Testis (tissue), 2 donors: ENCODE measurements around the gene SDE2.

Experiments used
- POLR2A ChIP-seq: fragments of 450-650 bp; IDR thresholded peaks from one replicate; pipeline ENCODE4 v1.6.1; 2017; ENCODE audit warnings: antibody characterized with exemption, mild to moderate bottlenecking, moderate library complexity
- TF ChIP-seq, protein P1 (sequence below), 3 experiments: fragments of 450-650 bp in 2 of 3; fragments of 200-600 bp in 1 of 3; sonication (generic) in 1 of 3; IDR thresholded peaks; one replicate each; pipeline ENCODE4 v1.5.1; 2016 to 2019; ENCODE audit warnings: antibody characterized with exemption in 3 of 3, mild to moderate bottlenecking in 2 of 3, moderate library complexity in 1 of 3

DNA sequence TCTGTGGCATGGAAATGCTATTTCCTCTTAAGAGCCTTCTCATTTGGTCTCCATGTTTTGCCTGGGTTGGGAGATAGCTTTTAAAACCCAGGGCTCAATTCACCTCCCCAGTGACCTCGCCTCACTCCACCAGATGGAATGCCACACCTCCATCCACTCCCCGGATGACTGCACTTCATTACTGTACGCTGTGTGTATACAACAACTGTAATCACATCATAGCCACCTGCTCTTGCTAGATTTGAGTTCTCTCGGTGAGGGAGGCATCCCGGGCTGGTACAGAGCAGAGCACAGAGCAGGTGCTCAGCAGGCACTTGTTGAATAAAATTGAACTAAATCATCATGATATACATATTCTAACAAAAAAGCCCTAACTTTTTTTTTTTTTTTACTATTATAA, 26.0 kb downstream of the SDE2 start:
- TF ChIP-seq POLR2A = no peak
- TF ChIP-seq, protein P1, sequence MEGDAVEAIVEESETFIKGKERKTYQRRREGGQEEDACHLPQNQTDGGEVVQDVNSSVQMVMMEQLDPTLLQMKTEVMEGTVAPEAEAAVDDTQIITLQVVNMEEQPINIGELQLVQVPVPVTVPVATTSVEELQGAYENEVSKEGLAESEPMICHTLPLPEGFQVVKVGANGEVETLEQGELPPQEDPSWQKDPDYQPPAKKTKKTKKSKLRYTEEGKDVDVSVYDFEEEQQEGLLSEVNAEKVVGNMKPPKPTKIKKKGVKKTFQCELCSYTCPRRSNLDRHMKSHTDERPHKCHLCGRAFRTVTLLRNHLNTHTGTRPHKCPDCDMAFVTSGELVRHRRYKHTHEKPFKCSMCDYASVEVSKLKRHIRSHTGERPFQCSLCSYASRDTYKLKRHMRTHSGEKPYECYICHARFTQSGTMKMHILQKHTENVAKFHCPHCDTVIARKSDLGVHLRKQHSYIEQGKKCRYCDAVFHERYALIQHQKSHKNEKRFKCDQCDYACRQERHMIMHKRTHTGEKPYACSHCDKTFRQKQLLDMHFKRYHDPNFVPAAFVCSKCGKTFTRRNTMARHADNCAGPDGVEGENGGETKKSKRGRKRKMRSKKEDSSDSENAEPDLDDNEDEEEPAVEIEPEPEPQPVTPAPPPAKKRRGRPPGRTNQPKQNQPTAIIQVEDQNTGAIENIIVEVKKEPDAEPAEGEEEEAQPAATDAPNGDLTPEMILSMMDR (IDR thresholded peaks at IDR 0.05) = no peak
